ENCODE results near the gene NUP42. TPM values are rescaled to one million over a fixed set of nuclear protein-coding genes. Genes with fewer than 3 reads are reported as not detected.
"Not testable (repeated sequence)": the region's sequence is repeated elsewhere in the genome, so short reads cannot be mapped to it uniquely, and the experiment has no call there.

Gene NUP42
- total and polyA plus RNA-seq, 2 donors from 2014 or later: 24.8 to 28.8 TPM

GRCh38 chr7:23185980-23186379, 4.1 kb downstream of the NUP42 start:
- no peaks in the 10 kb centered on the region for H3K9me3 ChIP-seq (ENCODE audit: control insufficient read depth in 2 of 3, insufficient read depth in 1 of 3, low read length in 3 of 3)
- peaks cover 0 to 3% (median 0%) of the 10 kb centered on the region in 3 donors for H3K4me1 ChIP-seq (ENCODE audit: control insufficient read depth in 2 of 3, insufficient read depth in 2 of 3, low read depth in 1 of 3, low read length in 3 of 3)
- no peak overlapping the region for H3K9ac ChIP-seq (ENCODE audit: low read length in 3 of 3)
- H3K27ac ChIP-seq (ENCODE audit: low read depth in 2 of 2, low read length in 2 of 2): no peak overlapping the region
- DNase-seq: no peak
- H3K4me3 ChIP-seq (ENCODE audit: low read length in 3 of 3): no peak overlapping the region
- intact Hi-C loops (cut with DNase I): no loop called here
- H3K36me3 ChIP-seq (ENCODE audit: control insufficient read depth in 2 of 3, insufficient read depth in 3 of 3, low read length in 3 of 3): peaks cover 6 to 18% (median 8%) of the 10 kb centered on the region in 3 donors
- H3K27me3 ChIP-seq (ENCODE audit: control insufficient read depth, insufficient read depth, low read length): no peaks in the 10 kb centered on the region
- no peak for FAIRE-seq
- TF ChIP-seq, protein P1, sequence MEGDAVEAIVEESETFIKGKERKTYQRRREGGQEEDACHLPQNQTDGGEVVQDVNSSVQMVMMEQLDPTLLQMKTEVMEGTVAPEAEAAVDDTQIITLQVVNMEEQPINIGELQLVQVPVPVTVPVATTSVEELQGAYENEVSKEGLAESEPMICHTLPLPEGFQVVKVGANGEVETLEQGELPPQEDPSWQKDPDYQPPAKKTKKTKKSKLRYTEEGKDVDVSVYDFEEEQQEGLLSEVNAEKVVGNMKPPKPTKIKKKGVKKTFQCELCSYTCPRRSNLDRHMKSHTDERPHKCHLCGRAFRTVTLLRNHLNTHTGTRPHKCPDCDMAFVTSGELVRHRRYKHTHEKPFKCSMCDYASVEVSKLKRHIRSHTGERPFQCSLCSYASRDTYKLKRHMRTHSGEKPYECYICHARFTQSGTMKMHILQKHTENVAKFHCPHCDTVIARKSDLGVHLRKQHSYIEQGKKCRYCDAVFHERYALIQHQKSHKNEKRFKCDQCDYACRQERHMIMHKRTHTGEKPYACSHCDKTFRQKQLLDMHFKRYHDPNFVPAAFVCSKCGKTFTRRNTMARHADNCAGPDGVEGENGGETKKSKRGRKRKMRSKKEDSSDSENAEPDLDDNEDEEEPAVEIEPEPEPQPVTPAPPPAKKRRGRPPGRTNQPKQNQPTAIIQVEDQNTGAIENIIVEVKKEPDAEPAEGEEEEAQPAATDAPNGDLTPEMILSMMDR (IDR thresholded peaks at IDR 0.05; ENCODE audit: borderline replicate concordance, extremely low read depth, insufficient read depth): no peak

DNA sequence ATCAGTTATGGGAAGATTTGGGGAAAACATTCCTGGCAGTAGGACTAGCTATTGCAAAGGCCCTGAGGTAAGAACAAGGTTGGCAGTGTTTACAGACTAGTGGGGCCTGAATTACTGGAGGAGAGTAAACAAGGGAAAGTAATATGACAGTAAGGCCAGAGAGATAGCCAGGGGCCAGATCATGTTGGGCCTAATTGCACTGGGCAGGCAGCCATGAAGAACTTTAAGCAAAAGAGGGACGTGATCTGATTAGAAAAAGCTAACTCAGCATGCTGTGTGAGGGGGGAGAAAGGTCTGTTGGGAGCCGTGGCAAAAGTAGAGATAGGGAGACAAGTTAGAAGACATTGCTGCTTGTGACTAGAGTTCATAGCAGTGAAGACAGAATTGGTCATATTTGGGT, 9.2 kb downstream of the NUP42 start:
- TF ChIP-seq, protein P1 (IDR thresholded peaks at IDR 0.05; ENCODE audit: borderline replicate concordance, extremely low read depth, insufficient read depth): no peak
- DNase-seq: no peak
- intact Hi-C loops (cut with DNase I): no loop called here
- no peaks in the 10 kb centered on the region for H3K4me1 ChIP-seq (ENCODE audit: control insufficient read depth in 2 of 3, insufficient read depth in 2 of 3, low read depth in 1 of 3, low read length in 3 of 3)
- no peak for FAIRE-seq
- H3K27ac ChIP-seq (ENCODE audit: low read depth in 2 of 2, low read length in 2 of 2): no peak overlapping the region
- H3K4me3 ChIP-seq (ENCODE audit: low read length in 3 of 3): no peak overlapping the region
- peaks cover 6 to 20% (median 8%) of the 10 kb centered on the region in 3 donors for H3K36me3 ChIP-seq (ENCODE audit: control insufficient read depth in 2 of 3, insufficient read depth in 3 of 3, low read length in 3 of 3)
- no peaks in the 10 kb centered on the region for H3K9me3 ChIP-seq (ENCODE audit: control insufficient read depth in 2 of 3, insufficient read depth in 1 of 3, low read length in 3 of 3)
- no peaks in the 10 kb centered on the region for H3K27me3 ChIP-seq (ENCODE audit: control insufficient read depth, insufficient read depth, low read length)
- H3K9ac ChIP-seq (ENCODE audit: low read length in 3 of 3): no peak overlapping the region

- H3K4me1 ChIP-seq (ENCODE audit: control insufficient read depth in 2 of 3, insufficient read depth in 2 of 3, low read depth in 1 of 3, low read length in 3 of 3); DNase-seq; H3K4me3 ChIP-seq (ENCODE audit: low read length in 3 of 3); intact Hi-C loops (cut with DNase I); H3K9ac ChIP-seq (ENCODE audit: low read length in 3 of 3); H3K27me3 ChIP-seq (ENCODE audit: control insufficient read depth, insufficient read depth, low read length); H3K27ac ChIP-seq (ENCODE audit: low read depth in 2 of 2, low read length in 2 of 2); H3K9me3 ChIP-seq (ENCODE audit: control insufficient read depth in 2 of 3, insufficient read depth in 1 of 3, low read length in 3 of 3); FAIRE-seq; H3K36me3 ChIP-seq (ENCODE audit: control insufficient read depth in 2 of 3, insufficient read depth in 3 of 3, low read length in 3 of 3): not testable (repeated sequence)
Observed at GRCh38 chr7:23193650-23194227, 11.9 kb downstream of the NUP42 start.

DNA sequence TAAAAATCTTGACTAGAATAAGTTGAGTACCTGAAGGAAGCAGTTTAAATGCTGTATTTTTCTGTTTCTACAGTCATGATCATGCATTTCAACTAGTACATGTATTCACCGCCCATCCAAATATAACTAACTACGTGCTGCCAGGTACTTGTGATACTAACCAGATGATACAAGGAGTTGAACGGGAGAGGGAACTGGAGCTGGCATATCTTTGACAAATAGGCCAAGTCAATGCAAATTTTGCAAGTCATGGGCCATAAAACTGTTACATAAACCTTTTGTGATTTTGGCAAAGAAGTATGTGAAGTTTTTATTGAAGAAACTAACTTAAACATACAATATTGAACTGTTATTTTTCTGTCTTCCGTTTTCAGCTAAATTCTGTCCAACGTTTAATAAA, 14.5 kb downstream of the NUP42 start:
- TF ChIP-seq, protein P1 (IDR thresholded peaks at IDR 0.05; ENCODE audit: borderline replicate concordance, extremely low read depth, insufficient read depth): no peak
- no peak overlapping the region for H3K4me3 ChIP-seq (ENCODE audit: low read length in 3 of 3)
- H3K4me1 ChIP-seq (ENCODE audit: control insufficient read depth in 2 of 3, insufficient read depth in 2 of 3, low read depth in 1 of 3, low read length in 3 of 3): no peaks in the 10 kb centered on the region
- H3K9ac ChIP-seq (ENCODE audit: low read length in 3 of 3): no peak overlapping the region
- FAIRE-seq: no peak
- H3K9me3 ChIP-seq (ENCODE audit: control insufficient read depth in 2 of 3, insufficient read depth in 1 of 3, low read length in 3 of 3): no peaks in the 10 kb centered on the region
- DNase-seq: peak in 1 of 5 donors; percentile 20
- no peaks in the 10 kb centered on the region for H3K27me3 ChIP-seq (ENCODE audit: control insufficient read depth, insufficient read depth, low read length)
- no peak overlapping the region for H3K27ac ChIP-seq (ENCODE audit: low read depth in 2 of 2, low read length in 2 of 2)
- intact Hi-C loops (cut with DNase I): no loop called here
- H3K36me3 ChIP-seq (ENCODE audit: control insufficient read depth in 2 of 3, insufficient read depth in 3 of 3, low read length in 3 of 3): peaks cover 4 to 16% (median 6%) of the 10 kb centered on the region in 3 donors

DNA sequence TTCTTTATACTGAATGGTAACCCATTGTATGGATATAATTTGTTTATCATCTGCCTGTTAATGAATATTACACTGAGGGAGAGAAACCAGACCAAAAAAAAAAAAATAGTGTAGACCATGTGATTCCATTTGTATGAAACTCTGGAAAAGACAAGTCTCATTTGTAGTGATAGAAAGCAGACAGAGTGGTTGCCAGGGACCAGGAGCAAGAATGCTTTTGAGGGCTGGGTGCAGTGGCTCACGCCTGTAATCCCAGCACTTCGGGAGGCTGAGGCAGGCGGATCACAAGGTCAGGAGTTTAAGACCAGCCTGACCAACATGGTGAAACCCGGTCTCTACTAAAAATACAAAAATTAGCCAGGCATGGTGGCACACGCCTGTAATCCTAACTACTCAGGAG, 15.9 kb downstream of the NUP42 start:
- FAIRE-seq; intact Hi-C loops (cut with DNase I); H3K9me3 ChIP-seq (ENCODE audit: control insufficient read depth in 2 of 3, insufficient read depth in 1 of 3, low read length in 3 of 3); H3K4me1 ChIP-seq (ENCODE audit: control insufficient read depth in 2 of 3, insufficient read depth in 2 of 3, low read depth in 1 of 3, low read length in 3 of 3); H3K4me3 ChIP-seq (ENCODE audit: low read length in 3 of 3); DNase-seq; H3K27me3 ChIP-seq (ENCODE audit: control insufficient read depth, insufficient read depth, low read length); H3K27ac ChIP-seq (ENCODE audit: low read depth in 2 of 2, low read length in 2 of 2); H3K9ac ChIP-seq (ENCODE audit: low read length in 3 of 3): not testable (repeated sequence)
- peaks cover 4 to 13% (median 6%) of the 10 kb centered on the region in 3 donors for H3K36me3 ChIP-seq (ENCODE audit: control insufficient read depth in 2 of 3, insufficient read depth in 3 of 3, low read length in 3 of 3)
